Brain microvascular endothelial cell (primary cell): ENCODE data around the gene CNIH2.

Experiments used
- DNase-seq: peaks from one replicate; pipeline ENCODE4 v3.0.0-alpha.2; 2020
- H3K27ac ChIP-seq: fragments of 250-450 bp; sonication (Bioruptor Pico); 2 replicates; pipeline ENCODE4 v1.5.1; 2020; ENCODE audit warnings: mild to moderate bottlenecking, moderate library complexity
- H3K27me3 ChIP-seq: fragments of 250-450 bp; sonication (Bioruptor Pico); replicated peaks from 2 replicates; pipeline ENCODE4 v1.5.1; 2020; ENCODE audit warnings: mild to moderate bottlenecking
- H3K36me3 ChIP-seq: fragments of 250-450 bp; sonication (Bioruptor Pico); replicated peaks from 2 replicates; pipeline ENCODE4 v1.5.1; 2020; ENCODE audit warnings: mild to moderate bottlenecking
- H3K4me3 ChIP-seq: 2 replicates; pipeline ENCODE4 v1.5.1; 2011; ENCODE audit warnings: low read depth, mild to moderate bottlenecking, control low read depth, low read length, moderate library complexity
- CTCF ChIP-seq: IDR thresholded peaks from 2 replicates; pipeline ENCODE4 v1.5.1; 2011; ENCODE audit warnings: low read depth, mild to moderate bottlenecking, moderate library complexity, low read length, control low read depth, inconsistent platforms; ENCODE audit errors: missing control alignments
- in situ Hi-C: cut with HindIII; loops from 2 replicates; pipeline ENCODE4 v1.10.0; 2017; ENCODE audit warnings: low sequenced_read_pairs, low pct_ligation_motif_present

Gene CNIH2

GRCh38 chr11:66277471-66278362 lies at the start of gene CNIH2:
TSS of gene CNIH2 (plus strand) at chr11:66278175. CDS start at chr11:66278457, 282 bp downstream.
- H3K36me3 ChIP-seq, result peaks cover 29% of the 10 kb centered on the region
- H3K4me3 ChIP-seq, result no peak within 1 kb of the TSS
- DNase-seq, result no peak
- no peaks in the 10 kb centered on the region for H3K27me3 ChIP-seq
- H3K27ac ChIP-seq, result no peak within 1 kb of the TSS
- TF ChIP-seq CTCF, result no peak
- in situ Hi-C loops, result no loop called here

- Histone ChIP-seq H3K36me3 (peaks cover 62% of the 10 kb centered on the region), H3K27ac (no peak overlapping the region), H3K4me3 (no peak overlapping the region), H3K27me3 (no peaks in the 10 kb centered on the region)
- in situ Hi-C loops, result no loop called here
- TF ChIP-seq CTCF, result no peak
- no peak for DNase-seq
Measured at GRCh38 chr11:66228521-66228920, 49.5 kb upstream of the CNIH2 start.

- Histone ChIP-seq H3K4me3 (no peak overlapping the region), H3K36me3 (peaks cover 76% of the 10 kb centered on the region), H3K27me3 (no peaks in the 10 kb centered on the region), H3K27ac (no peak overlapping the region)
- no peak for TF ChIP-seq CTCF
- DNase-seq, result no peak
- in situ Hi-C loops, result no loop called here
Measured at GRCh38 chr11:66230156-66230555, 47.8 kb upstream of the CNIH2 start.

GRCh38 chr11:66230978-66231377 lies 47.0 kb upstream of the CNIH2 start:
- no peak overlapping the region for H3K27ac ChIP-seq
- no peak overlapping the region for H3K4me3 ChIP-seq
- no peak for TF ChIP-seq CTCF
- H3K36me3 ChIP-seq, result peaks cover 80% of the 10 kb centered on the region
- DNase-seq, result no peak
- no peaks in the 10 kb centered on the region for H3K27me3 ChIP-seq
- in situ Hi-C loops, result no loop called here

GRCh38 chr11:66231561-66231960 lies 46.4 kb upstream of the CNIH2 start:
- DNase-seq, result no peak
- Histone ChIP-seq H3K27me3 (no peaks in the 10 kb centered on the region), H3K36me3 (peaks cover 81% of the 10 kb centered on the region), H3K27ac (no peak overlapping the region), H3K4me3 (no peak overlapping the region)
- in situ Hi-C loops, result no loop called here
- no peak for TF ChIP-seq CTCF

GRCh38 chr11:66232769-66233168 lies 45.2 kb upstream of the CNIH2 start:
- no peak for DNase-seq
- no peak overlapping the region for H3K4me3 ChIP-seq
- peaks cover 86% of the 10 kb centered on the region for H3K36me3 ChIP-seq
- in situ Hi-C loops, result no loop called here
- no peak for TF ChIP-seq CTCF
- no peaks in the 10 kb centered on the region for H3K27me3 ChIP-seq
- H3K27ac ChIP-seq, result no peak overlapping the region
